ENCODE measurements around the gene TRIM68.

DNA sequence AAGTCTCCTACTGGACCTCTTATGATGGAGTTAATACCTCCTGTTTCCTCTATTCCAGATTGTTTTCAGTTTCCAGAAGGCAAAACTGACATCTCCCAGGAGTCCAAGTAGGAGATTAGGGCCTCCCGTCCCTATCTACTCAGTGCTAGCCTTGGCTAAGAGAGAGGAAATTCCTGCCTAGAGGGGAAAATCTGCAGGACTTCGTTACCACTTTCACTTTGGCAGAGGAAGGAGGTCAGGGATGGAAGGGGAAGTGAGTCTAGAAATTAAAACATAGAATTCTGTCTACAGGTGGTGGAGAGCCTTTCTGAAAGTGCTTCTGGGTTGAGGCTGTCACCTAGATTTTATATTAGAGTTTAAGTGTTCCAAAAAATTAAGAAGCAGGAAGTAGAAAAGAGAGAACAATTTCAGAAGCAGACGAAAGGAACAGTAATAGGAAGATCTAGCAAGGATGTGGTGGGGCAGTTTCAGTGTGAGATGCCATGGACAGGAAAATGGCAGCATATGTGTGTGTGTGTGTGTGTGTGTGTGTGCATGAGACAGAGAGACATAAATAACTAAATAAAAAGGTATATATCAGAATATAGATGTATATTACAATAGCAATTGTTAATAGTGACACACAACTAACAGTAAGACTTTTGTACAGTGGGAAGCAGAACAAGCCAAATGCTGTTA lies 2.4 kb upstream of the TRIM68 start:
- TF ChIP-seq, protein P1, sequence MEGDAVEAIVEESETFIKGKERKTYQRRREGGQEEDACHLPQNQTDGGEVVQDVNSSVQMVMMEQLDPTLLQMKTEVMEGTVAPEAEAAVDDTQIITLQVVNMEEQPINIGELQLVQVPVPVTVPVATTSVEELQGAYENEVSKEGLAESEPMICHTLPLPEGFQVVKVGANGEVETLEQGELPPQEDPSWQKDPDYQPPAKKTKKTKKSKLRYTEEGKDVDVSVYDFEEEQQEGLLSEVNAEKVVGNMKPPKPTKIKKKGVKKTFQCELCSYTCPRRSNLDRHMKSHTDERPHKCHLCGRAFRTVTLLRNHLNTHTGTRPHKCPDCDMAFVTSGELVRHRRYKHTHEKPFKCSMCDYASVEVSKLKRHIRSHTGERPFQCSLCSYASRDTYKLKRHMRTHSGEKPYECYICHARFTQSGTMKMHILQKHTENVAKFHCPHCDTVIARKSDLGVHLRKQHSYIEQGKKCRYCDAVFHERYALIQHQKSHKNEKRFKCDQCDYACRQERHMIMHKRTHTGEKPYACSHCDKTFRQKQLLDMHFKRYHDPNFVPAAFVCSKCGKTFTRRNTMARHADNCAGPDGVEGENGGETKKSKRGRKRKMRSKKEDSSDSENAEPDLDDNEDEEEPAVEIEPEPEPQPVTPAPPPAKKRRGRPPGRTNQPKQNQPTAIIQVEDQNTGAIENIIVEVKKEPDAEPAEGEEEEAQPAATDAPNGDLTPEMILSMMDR (IDR thresholded peaks at IDR 0.05), result no peak
- TF ChIP-seq POLR2A (IDR thresholded peaks at IDR 0.05), result no peak

Measured in stomach (tissue), 4 donors.